COR-L47 (cell line): Measurements from ENCODE around the gene BCAS1.

Source experiments
- DNase-seq: peaks from one replicate; lab custom pipeline; 2025; lab: John Stamatoyannopoulos, UW

The BCAS1 gene

DNA sequence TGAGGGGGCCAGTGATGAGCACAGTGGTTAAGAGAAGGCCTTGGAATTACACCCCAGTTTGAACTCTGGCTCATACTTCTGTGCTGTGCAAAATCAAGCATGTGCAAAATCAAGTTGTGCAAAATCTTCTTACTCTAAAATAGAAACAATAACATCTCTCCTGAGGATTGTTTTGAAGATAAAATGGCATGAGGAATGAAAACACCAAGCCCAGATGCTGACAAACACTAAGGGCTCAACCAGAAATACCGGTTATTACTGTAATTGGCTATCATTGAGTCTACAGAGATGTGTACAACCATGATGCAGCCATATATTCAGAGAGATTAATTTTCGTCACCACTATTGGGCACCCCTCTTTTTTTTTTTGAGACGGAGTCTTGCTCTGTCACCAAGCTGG lies 5.9 kb upstream of the BCAS1 start:
- DNase-seq, result no peak

- no peak for DNase-seq
These were observed 4.9 kb upstream of the BCAS1 start for GRCh38 chr20:54075322-54075721.

GRCh38 chr20:54074511-54074910 lies 4.1 kb upstream of the BCAS1 start:
- no peak for DNase-seq

DNA sequence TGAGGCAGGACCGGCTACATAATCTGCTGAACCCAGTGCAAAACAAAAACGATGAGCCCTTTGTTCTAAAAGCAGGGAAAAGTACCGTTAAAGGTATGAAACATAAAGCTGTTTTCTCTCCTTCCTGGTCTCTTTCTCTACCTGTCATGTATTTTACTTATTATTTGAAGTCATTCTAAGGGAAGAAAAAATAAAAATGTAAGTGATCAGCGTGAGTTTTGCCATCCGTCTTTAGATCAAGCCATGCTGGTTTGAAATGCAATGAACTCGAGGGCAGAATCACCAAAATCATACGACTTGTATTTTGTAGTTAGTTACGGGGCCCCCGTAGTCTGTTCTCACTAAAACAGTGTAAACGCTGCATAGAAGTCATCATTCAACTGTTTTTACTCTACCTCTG lies 2.9 kb upstream of the BCAS1 start:
- no peak for DNase-seq

- DNase-seq, result no peak
These were observed 858 bp downstream of the BCAS1 start for GRCh38 chr20:54069501-54069971.

DNA sequence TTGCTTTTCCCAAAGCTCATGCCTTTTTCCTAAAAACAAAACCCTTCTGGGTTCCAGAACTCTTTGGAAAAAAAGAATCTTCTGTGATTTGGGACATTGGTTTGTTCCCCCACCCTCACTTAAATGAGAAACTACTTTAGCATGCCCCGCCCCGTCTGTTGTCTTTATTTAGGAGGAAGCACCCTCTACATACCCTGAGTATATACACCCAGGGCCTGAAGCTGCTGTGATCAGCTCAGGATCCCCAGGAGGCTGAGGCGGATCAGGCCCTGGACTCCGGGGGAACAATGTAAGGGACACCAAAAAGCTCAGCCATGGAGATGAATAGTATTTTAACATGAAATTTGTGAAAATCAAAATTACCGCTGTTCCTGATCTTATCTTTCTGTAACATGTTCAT lies 1.4 kb downstream of the BCAS1 start:
- DNase-seq, result no peak

DNA sequence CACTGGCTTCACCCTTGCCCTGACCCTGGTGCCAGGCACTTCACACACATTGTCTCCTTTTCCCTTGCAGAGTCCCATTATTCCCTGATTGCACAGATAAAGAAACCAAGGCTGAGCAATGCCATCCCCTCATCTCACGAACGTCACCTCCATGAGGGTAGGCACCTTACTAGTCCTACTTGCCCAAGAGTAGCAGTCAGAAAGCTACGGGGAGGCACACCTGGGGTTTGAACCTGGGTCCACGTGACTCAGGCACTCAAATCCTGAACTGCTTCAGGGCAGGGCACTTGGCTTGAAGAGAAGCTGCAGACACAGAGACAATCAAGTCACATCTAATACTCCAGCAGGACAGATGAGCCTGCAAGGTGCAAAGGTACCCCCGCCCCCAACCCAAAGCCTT lies 1.9 kb downstream of the BCAS1 start:
- DNase-seq, result no peak

GRCh38 chr20:54067606-54068174 lies 2.7 kb downstream of the BCAS1 start:
- no peak for DNase-seq

DNA sequence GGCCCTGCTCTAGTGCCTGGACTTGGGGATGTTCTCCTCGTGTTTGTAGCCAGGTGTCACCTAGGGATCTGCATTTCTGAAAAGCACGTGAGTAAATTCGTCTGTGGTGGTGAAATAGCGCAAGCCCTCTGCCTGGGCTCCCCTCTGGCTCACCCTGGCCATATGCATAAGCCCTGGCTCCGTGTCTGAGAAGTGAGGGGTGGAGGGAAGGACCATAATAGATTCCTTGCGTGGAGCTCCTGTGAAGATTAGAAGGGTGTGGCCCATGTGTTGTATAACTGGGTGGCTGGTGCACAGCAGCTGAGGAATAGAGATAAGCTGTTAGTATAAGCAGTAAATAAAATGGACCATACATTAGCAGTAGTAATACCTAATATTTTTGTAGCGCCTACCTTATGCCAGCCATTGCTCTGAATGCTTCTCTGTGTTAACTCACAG lies 4.8 kb downstream of the BCAS1 start:
- no peak for DNase-seq

DNA sequence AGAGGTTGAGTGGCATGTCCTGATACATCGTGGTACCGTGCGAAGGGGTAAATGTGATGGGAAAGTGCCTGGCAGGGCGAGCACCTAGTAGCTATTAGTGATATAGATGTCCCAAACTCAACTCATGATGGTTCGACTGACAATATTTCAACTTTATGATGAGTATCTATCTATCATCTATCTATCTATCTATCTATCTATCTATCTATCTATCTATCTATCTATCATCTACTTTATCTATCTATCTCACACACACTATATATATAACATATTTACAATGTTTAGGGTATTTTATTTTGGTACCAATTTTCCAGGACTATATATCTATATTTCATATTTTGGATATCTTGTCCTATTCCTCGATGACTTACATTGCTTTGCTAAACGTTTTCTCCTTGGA lies 5.5 kb downstream of the BCAS1 start:
- no peak for DNase-seq

GRCh38 chr20:54063992-54064676 lies 6.3 kb downstream of the BCAS1 start:
- no peak for DNase-seq

DNA sequence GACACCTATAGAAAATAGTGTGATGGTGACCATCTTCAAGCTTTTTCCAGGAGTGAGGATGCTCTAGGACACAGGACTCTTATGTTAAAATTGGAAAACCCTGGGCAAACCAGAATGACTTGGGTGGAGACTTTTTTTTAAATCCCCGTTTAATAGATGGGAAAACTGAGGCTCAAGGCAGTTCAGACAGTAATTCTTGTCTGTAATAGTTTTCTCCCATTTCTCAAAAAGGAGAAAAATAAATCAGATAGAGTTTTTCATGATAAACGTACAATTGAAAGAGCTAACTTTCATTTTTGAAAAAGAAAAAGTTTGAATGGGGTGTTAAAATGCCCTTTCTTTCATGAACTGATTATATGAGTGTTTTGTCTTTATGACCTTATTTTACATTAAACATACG lies 6.8 kb downstream of the BCAS1 start:
- no peak for DNase-seq

GRCh38 chr20:54062812-54063280 lies 7.5 kb downstream of the BCAS1 start:
- DNase-seq, result no peak

DNA sequence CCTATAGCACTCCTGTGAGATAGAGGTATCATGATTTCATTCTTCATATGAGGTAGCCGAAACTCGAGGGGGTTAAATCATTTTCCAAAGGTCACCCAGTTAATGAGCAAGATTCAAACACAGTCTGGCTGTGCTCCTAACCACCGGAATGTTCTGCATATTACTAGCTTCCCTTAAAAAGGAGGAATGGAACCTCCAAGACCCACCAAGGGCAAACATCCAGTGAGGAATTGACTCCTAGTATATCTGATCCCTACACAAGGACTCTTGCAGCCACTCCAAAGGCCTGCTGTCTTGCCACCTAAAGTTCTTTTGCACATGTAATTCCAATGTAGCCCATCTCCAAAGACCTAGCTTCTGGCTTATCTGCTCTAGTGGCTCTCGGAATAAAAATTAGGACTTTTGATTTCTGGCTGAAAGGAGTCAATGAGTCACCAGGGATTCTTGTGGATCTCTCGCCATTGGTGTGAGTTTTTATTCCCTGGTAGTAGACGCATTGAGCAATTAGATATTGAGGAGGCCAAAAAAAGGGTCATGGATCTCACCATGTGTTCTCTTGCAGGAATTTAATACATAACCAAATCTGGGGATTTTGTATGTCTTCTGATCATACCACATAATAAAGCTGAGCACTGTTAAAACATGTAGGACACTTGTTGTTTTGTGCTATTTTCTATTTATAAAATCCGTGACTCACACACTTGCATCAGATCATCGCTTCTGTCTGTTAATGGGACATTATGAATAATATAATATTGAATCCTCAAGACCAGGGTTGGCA lies 9.1 kb downstream of the BCAS1 start:
- DNase-seq, result no peak

- no peak for DNase-seq
These were observed 10.6 kb downstream of the BCAS1 start for GRCh38 chr20:54059691-54060364.

DNA sequence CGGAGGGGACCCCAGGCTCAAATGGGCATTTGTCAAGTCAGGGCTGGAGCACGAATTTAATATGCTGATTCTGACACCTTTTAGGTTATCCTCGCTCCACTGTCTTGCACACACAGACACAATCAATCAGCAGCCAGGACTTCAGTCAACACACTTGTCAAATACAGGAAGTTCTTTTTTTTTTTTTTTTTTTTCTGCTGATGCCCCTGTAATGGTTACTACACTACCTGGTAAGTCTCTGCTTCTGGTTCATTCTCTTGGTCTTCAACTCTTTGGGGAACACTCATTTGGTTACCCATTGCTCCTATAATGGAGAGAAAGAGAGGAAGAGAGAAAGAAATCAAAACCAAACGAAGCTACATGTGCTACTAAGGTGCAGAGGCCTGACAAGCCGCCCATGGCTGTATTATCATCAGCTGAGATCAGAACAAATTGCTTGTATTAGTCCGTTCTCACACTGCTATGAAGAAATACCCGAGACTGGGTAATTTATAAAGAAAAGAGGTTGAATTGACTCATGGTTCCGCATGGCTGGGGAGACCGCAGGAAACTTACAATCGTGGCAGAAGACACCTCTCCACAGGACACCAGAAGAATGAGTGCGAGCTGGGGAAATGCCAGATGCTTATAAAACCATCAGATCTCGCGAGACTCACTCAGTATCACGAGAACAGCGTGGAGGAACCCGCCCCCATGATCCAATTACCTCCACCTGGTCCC lies 11.8 kb downstream of the BCAS1 start:
- DNase-seq, result no peak

GRCh38 chr20:54056762-54057639 lies 13.4 kb downstream of the BCAS1 start:
- no peak for DNase-seq

DNA sequence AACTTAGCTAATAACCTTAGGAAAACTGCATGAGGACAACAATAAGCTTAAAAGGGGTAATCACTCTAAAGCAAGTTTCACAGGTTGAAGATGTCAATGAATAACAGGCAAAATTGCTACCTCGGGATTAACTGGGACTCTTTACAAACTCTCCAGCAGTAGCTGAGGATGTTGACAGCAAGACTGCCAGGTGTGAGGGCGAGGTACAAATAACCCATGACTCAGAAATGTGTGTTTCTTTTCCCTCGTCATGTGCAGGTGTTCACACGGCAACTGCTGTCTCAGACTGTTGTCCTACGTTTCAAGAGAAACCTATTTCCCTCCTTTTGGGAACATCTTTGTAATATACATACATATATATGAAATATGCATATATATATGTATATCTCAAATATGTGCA lies 15.9 kb downstream of the BCAS1 start:
- DNase-seq, result no peak

DNA sequence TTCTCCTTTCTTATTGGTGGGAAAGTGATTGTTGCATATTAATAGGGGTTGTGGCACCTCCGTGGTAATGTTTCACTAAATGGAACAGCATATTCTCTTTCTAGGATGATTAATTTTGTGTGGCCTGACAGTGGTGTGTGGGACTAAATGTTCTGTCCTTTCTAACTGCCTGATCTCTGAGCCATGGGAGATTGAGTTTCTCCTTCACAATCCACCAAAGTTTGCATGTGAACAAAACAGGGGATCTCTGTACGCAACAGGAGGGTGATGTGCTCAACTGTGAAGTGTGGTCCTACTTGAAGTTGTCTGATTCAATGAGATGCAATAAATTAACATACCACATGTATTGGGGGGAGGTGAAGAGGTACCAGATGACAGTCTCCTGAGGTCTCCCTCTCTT lies 19.3 kb downstream of the BCAS1 start:
- no peak for DNase-seq

- DNase-seq, result no peak
These were observed 21.4 kb downstream of the BCAS1 start for GRCh38 chr20:54048891-54049545.
